ENCODE results near the gene SPOP.

GRCh38 chr17:49604314-49604869 lies 73.5 kb downstream of the SPOP start:
- TF ChIP-seq, protein P1, sequence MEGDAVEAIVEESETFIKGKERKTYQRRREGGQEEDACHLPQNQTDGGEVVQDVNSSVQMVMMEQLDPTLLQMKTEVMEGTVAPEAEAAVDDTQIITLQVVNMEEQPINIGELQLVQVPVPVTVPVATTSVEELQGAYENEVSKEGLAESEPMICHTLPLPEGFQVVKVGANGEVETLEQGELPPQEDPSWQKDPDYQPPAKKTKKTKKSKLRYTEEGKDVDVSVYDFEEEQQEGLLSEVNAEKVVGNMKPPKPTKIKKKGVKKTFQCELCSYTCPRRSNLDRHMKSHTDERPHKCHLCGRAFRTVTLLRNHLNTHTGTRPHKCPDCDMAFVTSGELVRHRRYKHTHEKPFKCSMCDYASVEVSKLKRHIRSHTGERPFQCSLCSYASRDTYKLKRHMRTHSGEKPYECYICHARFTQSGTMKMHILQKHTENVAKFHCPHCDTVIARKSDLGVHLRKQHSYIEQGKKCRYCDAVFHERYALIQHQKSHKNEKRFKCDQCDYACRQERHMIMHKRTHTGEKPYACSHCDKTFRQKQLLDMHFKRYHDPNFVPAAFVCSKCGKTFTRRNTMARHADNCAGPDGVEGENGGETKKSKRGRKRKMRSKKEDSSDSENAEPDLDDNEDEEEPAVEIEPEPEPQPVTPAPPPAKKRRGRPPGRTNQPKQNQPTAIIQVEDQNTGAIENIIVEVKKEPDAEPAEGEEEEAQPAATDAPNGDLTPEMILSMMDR (conservative IDR thresholded peaks at IDR 0.05; ENCODE audit: low read depth, low read length): no peak
- TF ChIP-seq EZH2 (IDR thresholded peaks at IDR 0.05; ENCODE audit: borderline replicate concordance, low read depth, low read length, poor library complexity, severe bottlenecking): no peak

Measured in A673 (cell line).